Stimulated activated CD8-positive, alpha-beta memory T cell treated with anti-CD3 and anti-CD28 coated beads, Interleukin-12 subunit alpha, Interleukin-12 subunit beta, amount 100 ng/mL, for 4 hours (primary cell): ENCODE measurements around the gene DIPK1A.
A peak's percentile ranks its signal among the peaks of the same experiment; 100 is the strongest.
"Not testable (repeated sequence)": the region's sequence is repeated elsewhere in the genome, so short reads cannot be mapped to it uniquely, and the experiment has no call there.

Experiments
- DNase-seq: peaks from one replicate; pipeline ENCODE4 v3.0.0-alpha.2; 2020; ENCODE audit warnings: low read depth

DIPK1A gene

GRCh38 chr1:92980732-92981647 lies 19.7 kb upstream of the DIPK1A start:
- no peak for DNase-seq

- DNase-seq = no peak
These were observed 14.4 kb upstream of the DIPK1A start for GRCh38 chr1:92975551-92976232.

GRCh38 chr1:92974112-92974511 lies 12.8 kb upstream of the DIPK1A start:
- not testable (repeated sequence) for DNase-seq

- DNase-seq = no peak
These were observed 12.1 kb upstream of the DIPK1A start for GRCh38 chr1:92973203-92973897.

- DNase-seq = no peak
These were observed 11.3 kb upstream of the DIPK1A start for GRCh38 chr1:92972409-92973129.

GRCh38 chr1:92971932-92972331 lies 10.7 kb upstream of the DIPK1A start:
- not testable (repeated sequence) for DNase-seq

GRCh38 chr1:92970990-92971689 lies 9.9 kb upstream of the DIPK1A start:
- DNase-seq = no peak

- DNase-seq = no peak
These were observed 8.3 kb upstream of the DIPK1A start for GRCh38 chr1:92969517-92969916.

GRCh38 chr1:92968138-92969032 lies 7.1 kb upstream of the DIPK1A start:
- no peak for DNase-seq

GRCh38 chr1:92964998-92965397 lies 3.7 kb upstream of the DIPK1A start:
- no peak for DNase-seq

- no peak for DNase-seq
These were observed 3.1 kb upstream of the DIPK1A start for GRCh38 chr1:92964316-92964715.

- peak; percentile 34 for DNase-seq
These were observed 862 bp upstream of the DIPK1A start for GRCh38 chr1:92961896-92962752.

- DNase-seq = peak; percentile 61
These were observed 699 bp downstream of the DIPK1A start for GRCh38 chr1:92960395-92961130.

- DNase-seq = no peak
These were observed 2.9 kb downstream of the DIPK1A start for GRCh38 chr1:92958203-92958970.

GRCh38 chr1:92957030-92957734 lies 4.1 kb downstream of the DIPK1A start:
- no peak for DNase-seq

GRCh38 chr1:92956254-92957029 lies 4.8 kb downstream of the DIPK1A start:
- no peak for DNase-seq
